Lower leg skin (tissue), 3 donors: Measurements from ENCODE around the gene MAPK14.

ENCODE experiments used
- CTCF ChIP-seq, 3 donors: fragments of 450-650 bp; IDR thresholded peaks; one replicate each; pipeline ENCODE4 v1.5.1; 2016; ENCODE audit warnings: antibody characterized with exemption in 3 of 3, mild to moderate bottlenecking in 3 of 3, moderate library complexity in 2 of 3
- POLR2A ChIP-seq, 2 donors: fragments of 450-650 bp; IDR thresholded peaks; one replicate each; pipeline ENCODE4 v1.6.1; 2016 to 2017; ENCODE audit warnings: antibody characterized with exemption in 2 of 2, mild to moderate bottlenecking in 1 of 2, moderate library complexity in 1 of 2

- TF ChIP-seq CTCF (IDR thresholded peaks at IDR 0.05) (no peak), POLR2A (IDR thresholded peaks at IDR 0.05) (no peak)
These were observed 22.0 kb downstream of the MAPK14 start for GRCh38 chr6:36049582-36049981.
